ENCODE data around the gene LDB1.
A peak's percentile ranks its signal among the peaks of the same experiment; 100 is the strongest.

The LDB1 gene

GRCh38 chr10:102067091-102067916, 52.9 kb downstream of the LDB1 start:
- peaks cover 2% of the 10 kb centered on the region for H3K36me3 ChIP-seq (replicated peaks)
- no peak for TF ChIP-seq CTCF (IDR thresholded peaks at IDR 0.05; ENCODE audit: low read depth, low read length, missing control alignments)
- no peak for DNase-seq
- in situ Hi-C loops (cut with HindIII; ENCODE audit: low pct_ligation_motif_present, low sequenced_read_pairs): no loop called here
- H3K27me3 ChIP-seq (replicated peaks): no peaks in the 10 kb centered on the region
- no peak overlapping the region for H3K4me3 ChIP-seq (ENCODE audit: low read depth, low read length)
- H3K27ac ChIP-seq: no peak overlapping the region

- TF ChIP-seq CTCF (IDR thresholded peaks at IDR 0.05; ENCODE audit: low read depth, low read length, missing control alignments): no peak
- peaks cover 2% of the 10 kb centered on the region for H3K36me3 ChIP-seq (replicated peaks)
- H3K27me3 ChIP-seq (replicated peaks): no peaks in the 10 kb centered on the region
- in situ Hi-C loops (cut with HindIII; ENCODE audit: low pct_ligation_motif_present, low sequenced_read_pairs): no loop called here
- H3K4me3 ChIP-seq (ENCODE audit: low read depth, low read length): peak overlapping the region; percentile 71
- no peak overlapping the region for H3K27ac ChIP-seq
- DNase-seq: no peak
These were observed 53.6 kb downstream of the LDB1 start for GRCh38 chr10:102066399-102067088.

DNA sequence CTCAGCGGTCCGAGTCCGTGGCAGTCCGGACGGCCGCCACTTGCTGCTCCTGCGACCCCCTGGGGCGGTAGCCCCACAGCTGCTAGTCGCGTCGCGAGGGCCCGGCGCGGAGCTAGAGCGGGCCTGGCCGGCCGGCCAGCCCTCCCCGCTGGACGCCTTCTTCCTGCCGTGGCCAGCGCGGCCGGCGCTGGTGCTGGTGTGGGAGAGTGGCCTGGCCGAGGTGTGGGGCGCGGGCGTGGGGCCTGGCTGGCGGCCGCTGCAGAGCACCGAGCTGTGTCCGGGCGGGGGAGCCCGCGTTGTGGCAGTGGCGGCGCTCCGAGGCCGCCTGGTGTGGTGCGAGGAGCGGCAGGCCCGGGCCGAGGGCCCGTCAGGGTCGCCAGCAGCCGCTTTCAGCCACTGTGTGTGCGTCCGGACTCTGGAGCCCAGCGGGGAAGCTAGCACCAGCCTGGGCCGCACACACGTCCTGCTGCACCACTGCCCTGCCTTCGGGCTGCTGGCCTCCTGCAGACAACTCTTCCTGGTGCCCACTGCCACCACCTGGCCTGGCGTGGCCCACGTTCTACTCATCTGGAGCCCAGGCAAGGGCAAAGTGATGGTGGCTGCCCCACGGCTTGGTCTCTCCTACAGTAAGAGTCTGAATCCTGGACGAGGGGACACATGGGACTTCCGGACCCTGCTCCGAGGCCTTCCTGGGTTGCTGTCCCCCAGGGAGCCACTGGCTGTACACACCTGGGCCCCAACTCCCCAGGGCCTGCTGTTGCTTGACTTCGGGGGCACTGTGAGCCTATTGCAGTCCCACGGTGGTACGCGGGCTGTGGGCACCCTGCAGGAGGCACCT, 54.4 kb downstream of the LDB1 start:
- H3K27ac ChIP-seq: peak overlapping the region; percentile 42
- no peak for TF ChIP-seq CTCF (IDR thresholded peaks at IDR 0.05; ENCODE audit: low read depth, low read length, missing control alignments)
- in situ Hi-C loops (cut with HindIII; ENCODE audit: low pct_ligation_motif_present, low sequenced_read_pairs): no loop called here
- H3K4me3 ChIP-seq (ENCODE audit: low read depth, low read length): peak overlapping the region; percentile 71
- no peaks in the 10 kb centered on the region for H3K27me3 ChIP-seq (replicated peaks)
- DNase-seq: peak; percentile 5
- peaks cover 2% of the 10 kb centered on the region for H3K36me3 ChIP-seq (replicated peaks)

DNA sequence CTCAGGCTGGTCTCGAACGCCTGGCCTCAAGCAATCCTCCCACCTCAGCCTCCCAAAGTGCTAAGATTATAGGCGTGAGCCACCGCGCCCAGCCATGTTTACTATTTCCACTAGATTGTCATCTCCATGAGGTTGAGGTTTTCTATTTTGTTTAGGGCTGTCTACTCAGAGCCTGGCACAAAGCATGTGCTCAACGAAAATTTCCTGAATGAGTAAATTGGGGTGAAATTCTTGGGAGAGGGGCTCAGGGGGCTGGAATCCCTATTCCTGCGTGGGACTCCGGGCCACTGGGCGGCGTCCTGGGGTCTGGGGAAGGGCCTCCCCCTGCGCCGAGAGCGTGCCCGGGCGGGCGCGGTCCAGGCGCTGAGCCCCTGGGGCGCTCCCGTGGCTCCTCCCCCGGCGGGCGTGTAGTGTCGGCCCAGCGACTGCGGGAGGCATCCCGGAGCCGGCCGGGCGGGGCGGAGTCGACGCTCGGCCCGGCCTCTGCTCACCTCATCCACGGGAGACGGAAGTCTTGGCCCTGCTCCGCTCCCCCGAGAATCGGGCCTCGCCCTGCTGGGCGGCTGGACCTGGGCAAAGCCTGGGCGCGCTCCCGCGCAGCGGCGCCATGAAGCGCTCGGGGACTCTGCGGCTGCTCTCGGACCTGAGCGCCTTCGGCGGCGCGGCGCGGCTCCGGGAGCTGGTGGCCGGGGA, 55.2 kb downstream of the LDB1 start, which contains the start of gene HPS6:
Gene HPS6 (plus strand): TSS at position 482 of the 693 bp plus-strand sequence. CDS start 126 bp downstream, at position 608.
- no peaks in the 10 kb centered on the region for H3K27me3 ChIP-seq (replicated peaks)
- H3K36me3 ChIP-seq (replicated peaks): peaks cover 2% of the 10 kb centered on the region
- peak within 1 kb of the TSS; percentile 42 for H3K27ac ChIP-seq
- H3K4me3 ChIP-seq (ENCODE audit: low read depth, low read length): peak within 1 kb of the TSS; percentile 71
- peak; percentile 66 for DNase-seq
- in situ Hi-C loops (cut with HindIII; ENCODE audit: low pct_ligation_motif_present, low sequenced_read_pairs): no loop called here
- TF ChIP-seq CTCF (IDR thresholded peaks at IDR 0.05; ENCODE audit: low read depth, low read length, missing control alignments): no peak

- no peaks in the 10 kb centered on the region for H3K27me3 ChIP-seq (replicated peaks)
- H3K27ac ChIP-seq: no peak overlapping the region
- H3K36me3 ChIP-seq (replicated peaks): peaks cover 2% of the 10 kb centered on the region
- DNase-seq: no peak
- no peak for TF ChIP-seq CTCF (IDR thresholded peaks at IDR 0.05; ENCODE audit: low read depth, low read length, missing control alignments)
- no peak overlapping the region for H3K4me3 ChIP-seq (ENCODE audit: low read depth, low read length)
- in situ Hi-C loops (cut with HindIII; ENCODE audit: low pct_ligation_motif_present, low sequenced_read_pairs): no loop called here
These were observed 55.7 kb downstream of the LDB1 start for GRCh38 chr10:102064503-102064867.

All from brain microvascular endothelial cell (primary cell).